Measurements from ENCODE around the gene ZNF32. TPM values are rescaled to one million over a fixed set of nuclear protein-coding genes. Genes with fewer than 3 reads are reported as not detected.

ZNF32 gene
- total and polyA plus RNA-seq, 2 of the 8 experiments (the other 6 are each of a cell fraction or from before 2014, with no cell fraction given): 17.2 to 22.5 TPM

- Histone ChIP-seq H3K14ac (ENCODE audit: insufficient read length) (no peak overlapping the region), H3K9ac (replicated peaks in 1 of 4; ENCODE audit: extremely low read depth in 1 of 4, low read depth in 3 of 4, low read length in 3 of 4) (no peak overlapping the region), H3K27me3 (replicated peaks in 1 of 4; ENCODE audit: control insufficient read depth in 3 of 4, extremely low read depth in 1 of 4, insufficient read depth in 3 of 4, low read length in 3 of 4) (no peaks in the 10 kb centered on the region), H2AK5ac (ENCODE audit: low read depth, low read length) (no peak overlapping the region), H2BK15ac (ENCODE audit: low read length) (no peak overlapping the region), H3K4me1 (replicated peaks in 1 of 4; ENCODE audit: control insufficient read depth in 3 of 4, insufficient read depth in 4 of 4, low read length in 3 of 4) (no peaks in the 10 kb centered on the region), H3K4ac (replicated peaks; ENCODE audit: insufficient read length, low read depth, low read length) (no peak overlapping the region), H4K8ac (ENCODE audit: extremely low read depth, insufficient read depth, low read length) (no peak overlapping the region), H3K9me3 (ENCODE audit: insufficient read depth in 2 of 2, low read depth in 1 of 2, low read length in 1 of 2) (peaks cover 26 to 44% of the 10 kb centered on the region in 2 experiments), H3K23ac (ENCODE audit: insufficient read length) (no peak overlapping the region), H2BK120ac (replicated peaks; ENCODE audit: low read depth, low read length) (no peak overlapping the region), H2BK20ac (ENCODE audit: low read length) (no peak overlapping the region), H2BK5ac (ENCODE audit: low read depth, low read length) (no peak overlapping the region), H3K4me3 (ENCODE audit: extremely low read depth in 1 of 4, insufficient read depth in 2 of 4, low read depth in 3 of 4, low read length in 4 of 4) (no peak overlapping the region), H3K79me1 (ENCODE audit: low read depth, low read length) (no peaks in the 10 kb centered on the region), H4K91ac (replicated peaks; ENCODE audit: insufficient read length, low read length) (no peak overlapping the region), H2BK12ac (ENCODE audit: low read depth, low read length) (no peak overlapping the region), H3K36me3 (ENCODE audit: control insufficient read depth in 2 of 4, insufficient read depth in 4 of 4, low read length in 3 of 4) (peaks cover 0 to 32% (median 12%) of the 10 kb centered on the region in 4 experiments; a peak in 7 of 8 replicates), H3K27ac (ENCODE audit: low read depth, low read length) (no peak overlapping the region), H2AFZ (ENCODE audit: low read length) (no peak overlapping the region), H3K79me2 (ENCODE audit: control insufficient read depth in 1 of 2, insufficient read depth in 2 of 2, low read length in 2 of 2) (no peaks in the 10 kb centered on the region), H4K5ac (ENCODE audit: insufficient read length, low read depth, low read length) (no peak overlapping the region), H3K56ac (replicated peaks; ENCODE audit: insufficient read length, low read depth, low read length) (no peak overlapping the region), H3K4me2 (ENCODE audit: insufficient read depth in 1 of 2, low read depth in 2 of 2, low read length in 2 of 2) (no peak overlapping the region), H3K18ac (ENCODE audit: extremely low read depth, low read length) (no peak overlapping the region), H4K20me1 (replicated peaks in 1 of 2; ENCODE audit: control insufficient read depth in 1 of 2, insufficient read depth in 2 of 2, low read length in 2 of 2) (no peaks in the 10 kb centered on the region), H3K23me2 (ENCODE audit: low read depth, low read length) (no peaks in the 10 kb centered on the region)
- POLR2A ChIA-PET (ENCODE audit: partially characterized antibody): no interaction called here
- FAIRE-seq: no peak
- WGBS, 2 experiments (ENCODE audit: extremely low coverage in 1 of 2, insufficient coverage in 1 of 2, insufficient read length in 1 of 2, insufficient replicate concordance in 2 of 2, low coverage in 1 of 2, low lambda C conversion rate in 2 of 2, missing lambda C conversion rate in 1 of 2): 91% methylated on average over 2 of the region's 2 CpGs; no CpG with 5 or more reads in 1 of the 2 experiments
- CTCF ChIA-PET (ENCODE audit: partially characterized antibody): no interaction called here
- no peak for DNase-seq (ENCODE audit: low read depth in 1 of 2, low spot score in 2 of 2)
- TF ChIP-seq RNF2 (IDR thresholded peaks at IDR 0.05; ENCODE audit: borderline replicate concordance, low read depth, low read length, missing control alignments, poor library complexity, severe bottlenecking) (no peak), SRF (IDR thresholded peaks at IDR 0.05; ENCODE audit: low read depth, low read length) (no peak)
- TF ChIP-seq, protein P1, sequence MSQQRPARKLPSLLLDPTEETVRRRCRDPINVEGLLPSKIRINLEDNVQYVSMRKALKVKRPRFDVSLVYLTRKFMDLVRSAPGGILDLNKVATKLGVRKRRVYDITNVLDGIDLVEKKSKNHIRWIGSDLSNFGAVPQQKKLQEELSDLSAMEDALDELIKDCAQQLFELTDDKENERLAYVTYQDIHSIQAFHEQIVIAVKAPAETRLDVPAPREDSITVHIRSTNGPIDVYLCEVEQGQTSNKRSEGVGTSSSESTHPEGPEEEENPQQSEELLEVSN (IDR thresholded peaks at IDR 0.05): no peak
Observed at GRCh38 chr10:43619368-43619767, 29.3 kb downstream of the ZNF32 start.
